Pulmonary artery endothelial cell (primary cell): Measurements from ENCODE around the gene OPA3. TPM values are rescaled to one million over a fixed set of nuclear protein-coding genes. Genes with fewer than 3 reads are reported as not detected.

Experiments
- DNase-seq: peaks from one replicate; pipeline ENCODE4 v3.0.0-alpha.2; 2011; ENCODE audit warnings: low read depth, low spot score
- total RNA-seq: library from RNA; depleted of rRNA; stranded (reverse); fragments of >200 nt; gene quantifications from 2 replicates; pipeline ENCODE4 v1.2.3, GENCODE V29; 2014

Gene OPA3
- total RNA-seq, 1 donor from 2014 or later: 6.0 TPM

DNA sequence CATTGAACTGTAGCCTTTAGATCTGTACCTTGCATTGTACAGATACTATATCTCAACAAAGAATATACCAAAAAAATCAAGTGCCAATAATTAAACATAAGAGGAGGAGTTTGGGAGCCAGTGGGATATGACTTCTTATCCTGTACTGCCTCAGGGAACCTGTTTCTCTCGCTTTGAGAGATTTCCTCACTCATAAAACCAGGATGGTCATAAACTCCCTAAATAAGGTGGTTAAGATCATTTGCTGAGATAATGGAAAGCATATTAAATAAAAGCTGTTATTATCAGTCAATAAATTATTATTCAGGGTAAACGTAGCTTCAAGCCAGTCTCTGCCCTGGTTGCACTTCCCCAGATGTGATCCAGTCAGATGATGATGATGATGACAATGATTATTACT lies 17.0 kb downstream of the OPA3 start:
- DNase-seq: no peak

DNA sequence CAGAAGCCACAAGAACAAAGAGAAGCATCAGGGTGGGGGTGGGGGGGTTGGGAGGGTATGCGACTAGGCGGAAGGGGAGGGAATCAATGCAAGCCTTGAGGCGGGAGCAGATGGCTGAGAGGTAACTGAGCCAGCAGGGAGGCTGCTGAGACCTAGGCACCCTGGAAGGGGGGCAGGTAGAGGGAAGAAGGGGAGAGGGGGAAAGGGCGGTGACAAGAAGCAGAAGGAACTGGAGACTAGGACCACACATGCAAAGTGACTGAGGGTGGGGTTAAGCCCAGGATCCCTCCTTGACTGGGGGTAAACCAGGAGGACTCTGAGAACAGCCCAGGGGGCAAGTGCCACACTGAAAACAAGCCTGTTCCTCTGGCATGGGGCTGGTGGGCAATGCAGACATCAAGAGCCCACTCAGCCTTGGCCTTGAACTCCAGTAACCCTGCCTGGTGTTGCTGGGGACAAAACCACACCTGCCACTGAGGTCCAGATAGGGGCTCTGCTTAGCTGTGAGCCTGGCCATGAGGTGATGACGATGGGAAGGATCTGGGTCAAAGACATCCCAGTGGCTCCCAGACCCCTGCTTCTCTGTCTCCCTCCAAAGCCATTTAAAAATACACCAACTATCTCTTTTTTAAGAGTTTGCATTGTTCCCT lies 20.3 kb downstream of the OPA3 start:
- DNase-seq: no peak

DNA sequence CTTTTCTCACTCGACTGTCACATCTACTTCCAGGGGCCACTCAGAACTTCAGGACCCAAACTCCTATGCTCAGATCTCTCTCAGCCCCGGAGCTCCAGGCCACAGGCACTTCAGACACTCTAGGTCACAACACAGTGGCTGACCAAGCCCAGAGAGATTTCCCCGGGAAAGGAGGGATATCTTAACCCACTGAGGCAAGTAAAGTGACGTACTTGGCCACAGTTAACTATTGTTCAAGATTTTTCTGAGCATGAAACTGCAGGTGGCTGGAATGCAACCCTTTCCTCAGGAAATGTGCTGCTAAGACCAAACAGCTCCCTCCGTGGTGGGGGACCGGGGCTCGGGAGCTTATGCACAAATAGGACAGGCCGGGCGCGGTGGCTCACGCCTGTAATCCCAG lies 23.9 kb downstream of the OPA3 start:
- DNase-seq: peak; percentile 24

DNA sequence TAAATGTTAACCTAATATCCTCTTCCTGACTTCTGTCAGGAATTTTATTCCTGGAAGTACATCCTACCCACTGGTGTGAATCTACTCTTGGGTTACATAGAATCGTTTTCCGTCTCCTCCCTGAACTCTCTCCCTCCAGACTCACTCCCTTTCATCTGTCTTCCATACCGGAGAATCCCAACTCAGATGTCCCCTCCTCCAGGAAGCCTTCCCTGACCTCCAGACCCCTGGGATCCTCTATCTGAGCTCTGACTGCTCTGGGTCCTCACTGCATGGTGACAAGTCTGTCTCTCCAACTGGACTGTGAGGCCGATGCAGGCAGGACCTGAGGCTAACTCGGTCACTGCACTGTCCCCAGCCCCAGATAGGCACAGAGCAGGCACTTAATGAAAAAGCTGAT lies 24.6 kb downstream of the OPA3 start:
- no peak for DNase-seq

DNA sequence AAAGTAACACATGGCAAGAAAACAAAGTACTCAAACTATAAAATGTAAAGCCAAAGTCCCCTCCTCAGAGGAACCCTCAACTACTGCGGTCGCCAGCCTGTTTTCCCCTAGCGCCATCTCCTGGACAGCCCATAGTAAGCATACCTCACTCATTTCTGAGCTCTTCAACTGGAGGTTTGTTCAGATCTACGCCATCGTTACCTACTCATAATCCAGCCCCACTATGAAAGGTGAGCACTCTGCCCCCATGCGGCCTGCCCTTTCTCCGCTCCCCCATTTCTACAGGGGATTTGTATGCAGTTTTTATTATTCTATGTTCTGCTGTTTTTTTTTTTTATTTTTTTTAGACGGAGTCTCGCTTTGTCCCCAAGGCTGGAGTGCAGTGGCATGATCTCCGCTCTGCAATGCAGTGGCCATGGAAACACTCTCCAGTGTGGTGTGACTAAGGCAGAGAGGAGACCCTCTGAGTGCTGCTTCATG lies 26.2 kb downstream of the OPA3 start:
- DNase-seq: no peak

DNA sequence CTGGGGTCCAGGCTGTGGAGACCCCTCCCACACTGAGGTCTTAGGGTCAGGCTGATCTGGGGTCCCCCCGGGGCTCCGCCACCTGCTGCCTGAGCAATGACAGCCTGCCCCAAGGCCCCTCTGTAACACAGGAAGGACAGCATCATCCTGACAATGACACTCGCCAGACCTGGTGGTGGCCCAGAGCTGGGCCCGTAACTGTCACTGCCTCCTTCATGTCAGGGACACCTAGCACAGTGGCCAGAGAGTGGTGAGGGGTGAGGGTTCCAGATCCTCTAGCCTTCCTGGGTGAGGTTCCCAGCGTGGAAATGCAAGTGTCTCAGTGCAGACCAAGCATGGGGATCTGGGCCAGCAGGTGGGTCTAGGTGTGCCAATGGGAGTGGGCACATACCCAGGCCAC lies 27.8 kb downstream of the OPA3 start:
- DNase-seq: no peak

DNA sequence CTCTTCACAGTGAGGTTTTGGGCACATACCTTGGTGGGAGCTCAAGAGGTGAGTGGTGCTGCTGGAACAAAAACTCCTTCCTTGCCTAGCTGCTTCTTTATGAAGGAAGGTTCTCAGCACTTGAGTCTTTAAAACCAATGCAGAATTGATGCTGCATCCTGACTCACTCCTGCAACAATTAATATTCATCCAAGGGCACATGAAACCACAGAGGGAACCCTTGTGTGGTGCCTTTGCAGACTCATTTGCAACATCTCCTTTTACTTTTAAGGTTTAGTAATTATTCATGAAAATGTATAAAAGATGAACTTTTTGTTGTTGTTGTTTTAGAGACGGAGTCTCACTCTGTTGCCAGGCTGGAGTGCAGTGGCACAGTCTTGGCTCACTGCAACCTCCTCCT lies 30.1 kb downstream of the OPA3 start:
- DNase-seq: no peak

DNA sequence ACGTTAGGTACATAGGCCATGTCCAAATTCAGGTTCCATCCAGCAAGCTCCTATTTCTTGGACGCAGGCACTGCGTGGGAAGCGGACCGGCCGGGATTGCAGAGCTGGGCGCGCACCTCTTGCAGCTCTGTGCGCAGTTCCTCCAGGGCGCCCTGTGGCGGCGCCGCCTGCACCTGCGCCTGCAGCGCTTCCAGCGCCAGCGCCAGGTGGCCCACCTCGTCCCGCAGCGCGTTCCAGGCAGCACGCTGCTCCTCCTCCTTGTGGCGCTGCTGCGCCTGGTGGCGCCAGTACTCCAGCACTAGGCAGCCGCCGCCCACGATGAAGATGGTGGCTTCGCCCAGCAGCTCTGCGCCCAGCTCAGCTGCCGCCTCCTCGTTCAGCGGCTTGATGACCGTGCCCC lies 31.1 kb downstream of the OPA3 start:
- no peak for DNase-seq

DNA sequence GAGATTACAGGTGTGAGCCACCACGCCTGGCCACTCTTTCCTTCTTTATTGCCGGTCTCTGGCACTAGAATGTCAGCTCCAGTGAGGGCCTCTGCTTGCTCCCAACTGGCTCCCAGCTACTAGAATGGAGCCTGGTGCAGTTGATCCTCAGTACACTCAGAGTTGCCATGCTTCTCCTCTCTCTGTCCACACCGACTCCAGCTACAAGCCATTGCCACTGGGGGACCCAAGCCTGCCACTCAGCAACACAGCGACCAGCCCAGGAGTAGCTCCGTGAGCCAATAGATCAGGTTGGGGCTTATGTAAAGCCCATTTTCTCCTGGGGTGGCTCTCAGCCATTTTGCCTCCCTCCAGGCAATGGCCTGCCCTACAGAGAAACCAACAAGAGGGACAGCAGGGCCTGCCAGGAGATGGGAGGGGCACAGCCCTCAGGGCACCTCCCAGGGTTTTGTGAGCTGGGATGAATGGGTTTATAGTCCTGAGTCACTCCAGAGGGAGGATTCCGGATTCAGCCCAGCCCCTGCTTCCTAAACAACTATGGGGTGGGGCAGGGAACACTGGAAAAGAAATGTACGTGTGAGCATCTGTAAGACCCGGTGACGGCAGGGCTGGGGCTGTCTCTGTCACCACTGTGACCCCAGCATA lies 36.5 kb downstream of the OPA3 start:
- no peak for DNase-seq

DNA sequence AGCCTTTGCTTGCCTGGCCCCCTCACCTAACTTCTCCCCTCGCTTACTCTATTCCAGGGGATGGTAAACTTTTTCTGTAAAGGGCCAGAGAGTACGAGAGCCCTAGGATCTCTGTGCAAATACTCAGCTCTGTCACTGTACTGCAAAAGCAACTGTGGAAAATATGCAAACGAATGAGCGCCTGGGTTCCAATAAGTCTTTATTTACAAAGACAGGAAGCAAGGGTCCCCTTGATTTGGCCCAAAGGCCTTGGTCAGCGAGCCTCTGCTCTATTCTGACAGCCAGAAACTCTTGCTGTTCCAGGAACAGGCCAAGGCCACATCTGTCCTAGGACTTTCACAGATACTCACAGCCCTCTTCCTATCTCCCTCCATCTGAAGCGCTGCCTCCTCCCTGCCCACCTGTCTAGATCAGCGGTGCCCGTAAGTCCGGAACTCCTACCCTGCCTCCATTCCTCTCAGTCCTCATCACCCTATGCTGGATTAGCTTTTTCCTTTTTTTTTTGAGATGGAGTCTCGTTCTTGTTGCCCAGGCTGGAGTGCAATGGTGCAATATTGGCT lies 37.3 kb downstream of the OPA3 start:
- no peak for DNase-seq

DNA sequence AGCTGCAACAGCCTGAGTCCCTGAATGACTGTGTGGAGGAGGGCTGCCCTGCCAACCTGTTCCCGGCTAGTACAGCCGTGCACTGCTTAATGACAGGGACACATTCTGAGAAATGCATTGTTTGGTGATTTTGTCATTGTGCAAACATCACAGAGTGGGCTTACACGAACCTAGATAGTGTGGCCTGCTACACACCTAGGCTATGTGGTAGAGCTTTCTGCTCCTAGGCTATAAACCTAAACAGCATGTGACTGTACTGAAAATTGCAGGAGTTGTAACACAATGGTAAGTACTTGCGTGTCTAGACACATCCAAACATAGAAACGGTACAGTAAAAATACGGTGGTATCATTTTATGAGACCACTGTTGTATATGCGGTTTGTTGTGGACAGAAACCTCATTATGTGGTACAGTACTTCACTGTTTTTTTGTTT lies 42.4 kb downstream of the OPA3 start:
- no peak for DNase-seq

DNA sequence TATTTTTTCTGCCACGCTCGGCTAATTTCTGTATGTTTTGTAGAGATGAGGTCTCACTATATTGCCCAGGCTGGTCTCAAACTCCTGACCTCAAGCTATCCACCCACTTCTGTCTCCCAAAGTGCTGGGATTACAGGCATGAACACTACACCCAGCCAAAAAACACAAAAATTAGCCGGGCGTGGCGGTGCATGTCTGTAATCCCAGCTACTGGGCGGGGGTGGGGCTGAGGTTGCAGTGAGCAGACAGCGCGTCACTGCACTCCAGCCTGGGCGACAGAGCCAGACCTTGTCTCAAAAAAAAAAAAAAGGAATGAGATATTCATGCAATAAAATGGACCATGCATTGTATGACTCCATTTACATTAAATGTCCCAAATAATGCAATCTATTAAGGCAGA lies 45.1 kb downstream of the OPA3 start:
- no peak for DNase-seq

DNA sequence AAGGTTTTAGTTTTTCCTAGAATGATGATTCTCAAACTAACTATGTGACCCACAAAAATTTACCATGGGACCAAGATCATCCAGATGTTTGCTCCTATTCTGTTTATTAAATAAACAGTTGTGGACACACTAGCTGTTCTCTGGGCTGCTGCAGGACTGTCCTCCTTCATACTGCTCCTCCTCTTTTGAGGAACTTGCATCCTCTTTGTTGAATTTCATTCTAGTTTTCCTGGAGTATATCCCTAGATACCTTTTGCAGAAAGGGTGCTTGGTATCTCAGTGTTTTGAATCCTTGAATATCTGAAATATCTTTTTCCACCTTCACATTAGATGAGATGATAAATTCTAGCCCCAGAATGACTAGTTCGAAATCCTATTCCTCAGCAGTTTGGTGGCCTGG lies 53.3 kb downstream of the OPA3 start:
- DNase-seq: no peak

DNA sequence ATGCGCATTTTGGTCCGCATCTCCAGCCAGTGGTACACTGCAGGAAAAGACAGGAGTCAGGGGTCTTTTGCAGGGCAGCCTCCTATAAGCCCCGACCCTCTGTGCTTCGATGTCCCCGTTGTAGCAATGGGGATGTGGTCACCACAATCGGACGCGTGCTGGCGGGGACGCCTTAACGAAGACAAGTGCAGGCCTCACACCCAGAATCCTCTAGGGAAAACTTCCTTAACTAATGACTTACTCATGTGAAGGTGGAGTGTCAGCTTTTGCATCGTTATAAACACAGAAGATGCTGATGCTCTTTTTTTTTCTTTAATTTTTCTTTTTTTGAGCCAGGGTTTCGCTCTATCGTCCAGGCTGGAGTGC lies 55.2 kb downstream of the OPA3 start:
- no peak for DNase-seq

DNA sequence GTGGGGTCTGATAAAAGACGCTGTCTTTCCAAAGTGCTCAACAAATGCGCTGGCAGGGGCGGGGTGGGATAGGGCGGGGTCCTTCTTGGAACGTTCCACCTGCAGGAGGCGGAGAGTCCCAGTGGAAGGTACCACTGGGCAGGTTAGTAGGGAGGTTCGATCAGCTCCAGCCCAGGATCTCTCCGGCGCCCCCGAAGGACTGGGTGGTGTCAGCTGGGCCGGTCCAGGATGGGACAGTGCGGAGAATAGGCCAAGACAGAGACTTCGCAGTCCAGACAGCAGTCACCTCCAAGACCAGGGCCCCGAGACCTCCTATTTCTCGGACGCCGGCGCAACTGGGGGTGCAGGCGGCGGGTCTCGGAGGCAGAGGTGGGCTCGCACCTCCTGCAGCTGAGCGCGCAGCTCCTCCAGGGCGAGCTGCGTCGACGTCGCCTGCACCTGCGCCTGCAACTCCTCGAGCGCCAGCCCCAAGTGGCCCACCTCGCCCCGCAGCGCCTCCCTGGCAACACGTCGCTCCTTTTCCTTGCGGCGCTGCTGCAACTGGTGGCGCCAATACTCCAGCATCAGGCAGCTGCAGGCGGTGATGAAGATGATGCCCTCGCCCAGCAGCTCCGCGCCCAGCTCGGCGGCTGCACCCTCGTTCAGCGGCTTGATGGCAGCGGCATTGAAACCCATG lies 55.7 kb downstream of the OPA3 start:
- no peak for DNase-seq

DNA sequence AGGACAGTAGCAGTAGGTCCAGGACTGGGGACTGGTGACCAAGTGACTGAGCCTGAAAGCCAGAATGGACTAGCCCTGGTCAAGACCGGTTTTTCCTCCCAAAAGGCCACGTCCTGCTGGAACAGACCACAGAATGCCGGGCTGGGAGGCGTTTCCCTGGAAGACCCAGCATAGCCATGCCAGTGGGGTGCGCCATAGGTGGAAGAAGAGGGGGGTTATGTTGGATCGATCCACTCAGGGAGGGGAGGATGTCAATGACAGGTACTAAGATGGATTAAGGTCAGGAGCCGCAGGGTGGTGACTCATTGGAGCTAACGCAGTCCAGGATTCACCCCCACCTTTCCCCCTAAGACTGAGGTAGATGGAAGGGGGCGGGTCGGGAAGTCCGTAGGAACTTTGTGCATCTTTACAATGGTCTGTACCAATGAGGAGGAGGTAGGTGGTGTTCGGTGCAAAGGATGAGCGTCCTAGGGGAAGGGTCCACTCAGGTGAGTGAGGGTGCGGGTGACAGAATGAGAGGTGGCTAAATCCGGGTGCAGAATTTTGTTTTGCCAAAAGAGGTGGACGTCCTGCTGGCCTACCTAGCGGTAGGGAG lies 56.4 kb downstream of the OPA3 start:
- no peak for DNase-seq

DNA sequence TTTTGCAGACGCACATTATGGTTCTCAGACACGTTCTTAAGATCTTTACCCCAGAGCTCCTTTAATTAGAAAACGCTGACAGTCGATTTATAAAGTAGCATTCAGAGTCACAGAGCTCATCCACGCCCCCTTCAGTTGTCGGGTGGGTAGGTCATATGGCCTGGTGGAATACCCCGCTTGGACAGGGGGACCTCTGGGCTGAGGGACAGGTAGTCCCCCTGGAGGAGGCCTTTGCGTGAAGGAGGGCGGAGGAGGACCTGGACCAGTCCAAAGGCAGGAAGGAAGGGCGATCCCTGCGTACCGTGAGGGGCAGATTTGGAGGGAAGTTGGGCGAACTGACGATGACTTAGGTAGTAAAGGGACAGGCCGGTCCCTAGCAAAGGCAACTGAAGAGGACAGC lies 56.9 kb downstream of the OPA3 start:
- DNase-seq: no peak

DNA sequence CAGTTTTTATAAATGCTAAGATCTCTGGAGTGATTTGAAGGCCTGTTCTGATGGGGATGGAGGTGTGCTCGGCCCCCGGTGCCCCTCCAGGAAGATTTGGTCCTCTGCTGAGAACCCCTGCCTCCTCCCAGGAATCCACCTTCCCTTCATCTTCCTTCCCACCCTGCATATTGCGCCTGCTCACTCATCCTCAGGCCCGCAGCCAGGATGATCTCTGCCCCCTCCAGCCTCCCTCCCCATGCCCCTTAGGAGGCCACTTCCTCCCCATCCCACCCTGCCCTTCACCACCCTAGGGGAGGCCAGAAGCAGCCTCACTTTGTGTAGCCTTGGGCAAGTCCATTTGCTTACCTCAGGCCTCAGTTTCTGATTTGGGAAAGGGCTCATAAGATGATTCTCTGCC lies 57.6 kb downstream of the OPA3 start:
- DNase-seq: no peak

DNA sequence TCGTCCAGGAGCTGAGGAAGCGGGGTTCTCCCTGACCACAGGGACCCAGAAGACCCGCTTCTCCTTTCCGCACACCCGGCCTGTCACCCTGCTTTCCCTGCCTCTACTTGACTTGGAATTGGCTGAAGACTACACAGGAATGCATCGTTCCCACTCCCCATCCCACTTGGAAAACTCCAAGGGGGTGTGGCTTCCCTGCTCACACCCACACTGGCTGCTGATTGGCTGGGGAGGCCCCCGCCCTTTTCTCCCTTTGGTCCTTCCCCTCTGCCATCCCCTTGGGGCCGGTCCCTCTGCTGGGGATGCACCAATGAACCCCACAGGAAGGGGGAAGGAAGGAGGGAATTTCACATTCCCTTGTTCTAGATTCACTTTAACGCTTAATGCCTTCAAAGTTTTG lies 58.5 kb downstream of the OPA3 start:
- no peak for DNase-seq

DNA sequence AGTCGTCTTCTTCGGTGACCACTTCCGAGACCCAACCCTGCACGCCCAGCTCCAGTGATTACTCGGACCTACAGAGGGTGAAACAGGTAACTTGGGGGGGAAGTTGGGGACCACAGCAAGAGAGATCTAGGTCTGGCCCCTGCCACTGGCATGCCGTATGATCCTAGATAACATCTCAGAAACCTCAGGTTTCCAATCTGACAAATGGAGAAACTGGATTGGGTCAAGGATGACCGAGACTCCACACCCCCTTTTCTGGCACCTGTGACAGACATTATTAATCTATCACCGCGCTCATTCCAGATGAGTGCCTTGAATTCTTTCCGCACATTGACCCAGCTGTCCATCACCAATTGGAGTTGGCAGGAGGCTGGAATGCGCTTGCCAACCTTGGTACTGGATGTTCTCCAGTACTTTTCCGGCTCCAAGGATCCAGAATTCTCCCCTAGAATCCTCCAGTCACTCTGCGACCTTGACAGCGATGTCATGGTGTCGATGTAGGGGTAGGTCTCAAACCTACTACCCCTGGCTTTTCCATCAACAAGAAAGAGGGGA lies 60.0 kb downstream of the OPA3 start:
- no peak for DNase-seq

DNA sequence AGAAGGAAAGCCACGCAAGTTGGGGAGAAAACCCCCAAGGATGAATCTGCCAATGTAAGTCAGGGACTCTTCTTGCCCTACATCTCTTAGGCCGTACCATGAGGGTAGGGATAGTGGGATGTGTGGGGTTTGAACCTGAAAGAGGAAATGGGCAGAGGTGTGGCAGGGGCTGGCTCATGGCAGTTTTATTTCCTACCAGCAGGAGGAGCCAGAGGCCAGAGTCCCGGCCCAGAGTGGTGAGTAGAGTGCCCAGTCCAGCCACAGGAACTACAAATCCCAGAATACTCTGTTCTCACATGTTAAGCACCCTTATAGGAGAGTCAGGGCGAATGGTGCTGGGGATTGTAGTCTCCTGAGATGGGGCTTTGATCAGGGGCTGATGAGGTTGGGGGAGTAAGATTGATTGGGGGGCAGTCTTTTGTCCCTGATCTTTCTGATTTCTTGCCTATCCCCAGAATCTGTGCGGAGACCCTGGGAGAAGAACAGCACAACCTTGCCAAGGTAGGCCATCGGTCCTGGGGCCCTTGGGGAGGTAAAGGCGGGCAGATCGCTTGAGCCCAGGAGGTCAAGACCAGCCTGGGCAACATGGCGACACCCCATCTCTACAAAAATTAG lies 60.9 kb downstream of the OPA3 start:
- peak; percentile 63 for DNase-seq
